OCI-LY7 (cell line): ENCODE data around the gene GTPBP2. TPM values are rescaled to one million over a fixed set of nuclear protein-coding genes. Genes with fewer than 3 reads are reported as not detected.

Experiments
- BruUV-seq: library from RNA; stranded (reverse); fragments of 400-500 nt; replicated peaks from 2 replicates; lab custom pipeline; 2021; lab: Mats Ljungman, UMichigan
- CTCF ChIA-PET: fragments of 300-600 bp; sonication (Branson Sonifier 250); formaldehyde crosslinking; loops from one replicate; lab custom pipeline; 2022; ENCODE audit warnings: antibody characterized with exemption; ENCODE audit not compliant: unreplicated experiment; lab: Charles Lee
- POLR2A ChIA-PET: fragments of 300-600 bp; sonication (Branson Sonifier 250); formaldehyde crosslinking; loops from one replicate; lab custom pipeline; 2022; ENCODE audit warnings: antibody characterized with exemption; lab: Charles Lee
- DNase-seq: peaks from one replicate; pipeline ENCODE4 v3.0.0-alpha.2; 2015; ENCODE audit warnings: low spot score
- H2AFZ ChIP-seq: fragments of 200-600 bp; sonication (generic), shearing (Covaris generic); 2 replicates; pipeline ENCODE4 v1.6.1; 2014; ENCODE audit warnings: mild to moderate bottlenecking, antibody characterized with exemption, low read length, moderate library complexity
- H3K27ac ChIP-seq: fragments of 200-600 bp; sonication (generic); 2 replicates; pipeline ENCODE4 v1.5.1; 2014; ENCODE audit warnings: mixed run types, low read depth, mild to moderate bottlenecking, moderate library complexity, low read length, inconsistent platforms; ENCODE audit not compliant: poor library complexity, severe bottlenecking
- H3K36me3 ChIP-seq: fragments of 200-600 bp; sonication (generic); 2 replicates; pipeline ENCODE4 v1.6.1; 2014; ENCODE audit warnings: mild to moderate bottlenecking, antibody characterized with exemption, low read length, moderate library complexity, mixed read lengths; ENCODE audit not compliant: insufficient read depth
- H3K4me1 ChIP-seq: fragments of 200-600 bp; sonication (generic); 2 replicates; pipeline ENCODE4 v1.5.1; 2014; ENCODE audit warnings: mild to moderate bottlenecking, low read length; ENCODE audit not compliant: insufficient read depth, poor library complexity, severe bottlenecking
- H3K4me2 ChIP-seq: fragments of 200-600 bp; sonication (generic); 2 replicates; pipeline ENCODE4 v1.6.1; 2014; ENCODE audit warnings: mild to moderate bottlenecking, low read length
- H3K4me3 ChIP-seq: fragments of 200-600 bp; sonication (generic); 2 replicates; pipeline ENCODE4 v1.5.1; 2014; ENCODE audit warnings: mild to moderate bottlenecking, low read depth, low read length; ENCODE audit not compliant: poor library complexity, severe bottlenecking
- H3K79me2 ChIP-seq: fragments of 200-600 bp; sonication (generic); 2 replicates; pipeline ENCODE4 v1.6.1; 2016; ENCODE audit warnings: low read depth, mild to moderate bottlenecking, low read length, moderate library complexity, mixed read lengths; ENCODE audit not compliant: insufficient read depth
- H3K9me2 ChIP-seq: fragments of 200-600 bp; sonication (generic); 2 replicates; pipeline ENCODE4 v1.6.1; 2016; ENCODE audit warnings: mild to moderate bottlenecking, low read length, mixed read lengths; ENCODE audit not compliant: insufficient read depth
- H3K9me3 ChIP-seq: fragments of 200-600 bp; sonication (generic); 2 replicates; pipeline ENCODE4 v1.6.1; 2014; ENCODE audit warnings: mild to moderate bottlenecking, mixed run types, low read length, mixed read lengths
- H4K20me1 ChIP-seq: fragments of 200-600 bp; sonication (generic); 2 replicates; pipeline ENCODE4 v1.6.1; 2014; ENCODE audit warnings: mild to moderate bottlenecking, antibody characterized with exemption, low read length, moderate library complexity, mixed read lengths; ENCODE audit not compliant: insufficient read depth
- CTCF ChIP-seq: fragments of 200-600 bp; sonication (generic); conservative IDR thresholded peaks from 2 replicates; pipeline ENCODE4 v1.5.1; 2014; ENCODE audit warnings: mild to moderate bottlenecking, antibody characterized with exemption, low read length, moderate library complexity, mixed read lengths
- EZH2phosphoT487 ChIP-seq: fragments of 200-600 bp; sonication (generic); IDR thresholded peaks from 2 replicates; pipeline ENCODE4 v1.6.1; 2018; ENCODE audit warnings: low read depth, borderline replicate concordance, mild to moderate bottlenecking, mixed run types, antibody characterized with exemption, low read length, moderate library complexity, mixed read lengths
- intact Hi-C: fragments of 100-400 bp; cut with micrococcal nuclease; formaldehyde crosslinking; loops from one replicate; pipeline ENCODE4 v1.10.0; 2022; ENCODE audit not compliant: unreplicated experiment
- total RNA-seq, 2 experiments: library from RNA; depleted of rRNA in 1 of 2; stranded (reverse); fragments of >200 nt in 1 of 2; shearing (Covaris generic) in 1 of 2; gene quantifications; 2 replicates each; pipeline ENCODE4 v1.2.3, GENCODE V29; 2014 to 2022

Gene GTPBP2
- total RNA-seq, 2 experiments from 2014 or later = 64.8 to 86.5 TPM

- no TSS peak for BruUV-seq
- CTCF ChIA-PET = interaction anchor here (0.6 kb wide), 1 partner anchor 583 kb away, joined by 3 read pairs; no protein-coding TSS in a partner anchor
Observed at GRCh38 chr6:43570876-43571441, 58.1 kb downstream of the GTPBP2 start.

More at GRCh38 chr6:43570876-43571441, 58.1 kb downstream of the GTPBP2 start:
- Histone ChIP-seq H3K9me3 (no peaks in the 10 kb centered on the region), H3K4me2 (no peak overlapping the region), H3K4me1 (peaks cover 6% of the 10 kb centered on the region), H2AFZ (no peak overlapping the region), H3K79me2 (peaks cover 32% of the 10 kb centered on the region), H3K27ac (no peak overlapping the region), H4K20me1 (no peaks in the 10 kb centered on the region; the same call in 1 of the 2 replicates), H3K9me2 (no peaks in the 10 kb centered on the region), H3K4me3 (no peak overlapping the region), H3K36me3 (peaks cover 73% of the 10 kb centered on the region)
- TF ChIP-seq CTCF = no peak
- TF ChIP-seq EZH2phosphoT487 = no peak
- DNase-seq = no peak
- POLR2A ChIA-PET = interaction anchor here (0.5 to 1.5 kb wide), 5 partner anchors 16 to 559 kb away, joined by 3 to 5 read pairs (median 3); no protein-coding TSS in a partner anchor
- intact Hi-C loops = no loop called here

Other genes with a start within 250 kb of the GTPBP2 start
- gene ABCC10, start 201.7 kb downstream of the GTPBP2 start, total RNA-seq (2014; rRNA removed; shearing (Covaris generic)) = 11.4 and 12.4 TPM in 2 replicates
- 31.1 and 35.3 TPM in 2 replicates for gene ABCC10, start 201.7 kb downstream of the GTPBP2 start, total RNA-seq (2022)
- gene DLK2, start 173.7 kb downstream of the GTPBP2 start, total RNA-seq (2014; rRNA removed; shearing (Covaris generic)) = not detected in 2 replicates
- gene DLK2, start 173.7 kb downstream of the GTPBP2 start, total RNA-seq (2022) = not detected in 2 replicates
- 16.7 and 22.0 TPM in 2 replicates for gene TJAP1, start 151.7 kb downstream of the GTPBP2 start, total RNA-seq (2014; rRNA removed; shearing (Covaris generic))
- gene TJAP1, start 151.7 kb downstream of the GTPBP2 start, total RNA-seq (2022) = 32.3 and 34.4 TPM in 2 replicates
- 0.19 TPM in 1 of 2 replicates, not detected in the other for gene LRRC73, start 118.9 kb downstream of the GTPBP2 start, total RNA-seq (2014; rRNA removed; shearing (Covaris generic))
- gene LRRC73, start 118.9 kb downstream of the GTPBP2 start, total RNA-seq (2022) = 0.25 and 0.52 TPM in 2 replicates
- 31.8 and 38.2 TPM in 2 replicates for gene YIPF3, start 112.3 kb downstream of the GTPBP2 start, total RNA-seq (2014; rRNA removed; shearing (Covaris generic))
- 41.9 and 45.5 TPM in 2 replicates for gene YIPF3, start 112.3 kb downstream of the GTPBP2 start, total RNA-seq (2022)
- 40.7 and 46.0 TPM in 2 replicates for gene POLR1C, start 112.2 kb downstream of the GTPBP2 start, total RNA-seq (2014; rRNA removed; shearing (Covaris generic))
- 36.9 and 41.2 TPM in 2 replicates for gene POLR1C, start 112.2 kb downstream of the GTPBP2 start, total RNA-seq (2022)
- gene XPO5, start 53.2 kb downstream of the GTPBP2 start, total RNA-seq (2014; rRNA removed; shearing (Covaris generic)) = 54.6 and 58.5 TPM in 2 replicates
- gene XPO5, start 53.2 kb downstream of the GTPBP2 start, total RNA-seq (2022) = 72.6 and 74.9 TPM in 2 replicates
- gene POLH, start 53.1 kb downstream of the GTPBP2 start, total RNA-seq (2014; rRNA removed; shearing (Covaris generic)) = 64.3 and 67.3 TPM in 2 replicates
- 93.5 and 120 TPM in 2 replicates for gene POLH, start 53.1 kb downstream of the GTPBP2 start, total RNA-seq (2022)
- 24.0 and 30.8 TPM in 2 replicates for gene MAD2L1BP, start 6.6 kb upstream of the GTPBP2 start, total RNA-seq (2014; rRNA removed; shearing (Covaris generic))
- 33.5 and 43.3 TPM in 2 replicates for gene MAD2L1BP, start 6.6 kb upstream of the GTPBP2 start, total RNA-seq (2022)
- 0.28 TPM in 1 of 2 replicates, not detected in the other for gene RSPH9, start 15.8 kb upstream of the GTPBP2 start, total RNA-seq (2014; rRNA removed; shearing (Covaris generic))
- not detected in 2 replicates for gene RSPH9, start 15.8 kb upstream of the GTPBP2 start, total RNA-seq (2022)
- gene MRPS18A, start 58.5 kb upstream of the GTPBP2 start, total RNA-seq (2014; rRNA removed; shearing (Covaris generic)) = 57.3 and 86.1 TPM in 2 replicates
- 54.7 and 61.6 TPM in 2 replicates for gene MRPS18A, start 58.5 kb upstream of the GTPBP2 start, total RNA-seq (2022)
- 59.7 and 66.3 TPM in 2 replicates for gene VEGFA, start 140.9 kb upstream of the GTPBP2 start, total RNA-seq (2014; rRNA removed; shearing (Covaris generic))
- gene VEGFA, start 140.9 kb upstream of the GTPBP2 start, total RNA-seq (2022) = 64.5 and 88.5 TPM in 2 replicates